ENCODE measurements around the gene MTCL1.

DNA sequence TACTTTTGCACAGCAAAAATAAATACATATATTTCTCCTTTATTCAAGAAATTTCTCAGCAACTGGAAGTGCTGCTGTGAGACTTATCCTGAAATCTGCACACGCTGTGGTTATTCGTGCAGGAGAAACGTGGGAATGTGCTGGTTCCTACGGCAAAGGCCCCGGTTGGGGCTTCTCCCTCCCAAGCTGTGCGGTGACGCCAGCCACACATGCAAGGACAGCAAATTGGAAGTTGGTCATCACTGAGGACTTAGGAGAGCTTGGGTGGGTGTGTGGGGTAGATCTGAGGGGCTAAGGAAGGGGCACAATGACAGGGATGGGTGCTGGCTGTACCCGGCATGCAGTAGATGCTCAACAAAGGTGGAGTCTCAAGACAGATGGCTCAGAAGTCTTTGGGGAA lies 16.5 kb upstream of the MTCL1 start:
- TF ChIP-seq CTCF (IDR thresholded peaks at IDR 0.05): no peak
- TF ChIP-seq POLR2A (IDR thresholded peaks at IDR 0.05): no peak

Data from ovary (tissue), 3 donors.